ENCODE measurements around the gene PFKP.

PFKP gene

DNA sequence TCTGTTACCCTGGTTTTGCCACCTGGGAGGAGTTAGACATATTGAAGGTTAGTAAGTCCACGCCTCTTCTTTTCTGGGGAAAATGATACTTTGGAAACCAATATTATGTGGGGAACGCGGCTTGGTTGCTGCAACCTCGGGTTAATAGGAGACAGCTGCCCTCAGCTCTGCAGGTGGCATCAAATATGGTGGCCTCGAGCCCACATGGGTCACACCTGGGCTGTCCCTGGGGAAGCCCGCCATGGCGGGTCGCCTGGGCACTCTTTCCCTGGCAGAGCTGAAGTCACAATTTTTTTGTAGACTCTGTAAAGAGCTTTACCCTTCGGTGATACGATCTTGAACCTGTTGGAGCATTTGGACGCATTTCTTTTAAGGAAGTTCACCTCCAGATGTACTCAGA lies 2.5 kb downstream of the PFKP start:
- no peak for DNase-seq (ENCODE audit: low spot score)

DNA sequence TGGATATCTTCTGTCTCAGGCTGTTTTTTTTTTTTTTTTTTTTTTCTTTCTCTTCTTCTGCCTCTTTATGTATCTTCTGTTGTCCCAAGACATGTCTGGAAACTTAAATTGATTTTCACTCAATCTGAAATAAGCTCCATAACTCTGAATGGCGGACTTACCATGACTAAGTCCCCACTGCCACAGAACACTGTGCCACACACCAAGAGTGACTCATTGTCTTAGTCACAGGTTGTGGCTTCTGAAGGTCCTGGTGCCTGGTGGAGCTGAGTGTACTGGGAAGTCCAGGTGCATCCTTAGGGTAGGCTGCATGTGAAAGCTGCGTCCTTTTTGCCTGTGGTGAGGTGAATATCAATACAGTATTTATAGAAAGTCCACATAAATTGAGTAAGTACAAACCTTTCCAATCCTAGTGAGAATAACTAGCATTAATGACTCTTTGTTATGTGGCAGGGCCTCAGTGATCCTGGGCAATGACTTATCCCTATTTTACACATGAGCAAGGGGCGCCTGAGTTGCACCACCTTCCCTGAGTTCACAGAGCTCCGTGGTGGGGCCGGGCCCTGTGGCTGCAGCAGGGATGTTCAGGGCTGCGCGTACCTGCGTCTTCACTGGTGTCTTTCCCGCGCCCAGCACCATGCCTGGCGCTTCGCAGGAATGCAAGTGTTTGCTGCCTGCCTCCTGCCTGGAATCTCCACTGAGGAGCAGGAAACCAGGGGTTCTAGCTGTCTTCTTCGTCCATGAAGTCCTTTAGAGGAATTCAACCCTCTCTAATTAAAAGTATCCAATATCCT lies 4.3 kb downstream of the PFKP start:
- peak; percentile 32 for DNase-seq (ENCODE audit: low spot score)

DNA sequence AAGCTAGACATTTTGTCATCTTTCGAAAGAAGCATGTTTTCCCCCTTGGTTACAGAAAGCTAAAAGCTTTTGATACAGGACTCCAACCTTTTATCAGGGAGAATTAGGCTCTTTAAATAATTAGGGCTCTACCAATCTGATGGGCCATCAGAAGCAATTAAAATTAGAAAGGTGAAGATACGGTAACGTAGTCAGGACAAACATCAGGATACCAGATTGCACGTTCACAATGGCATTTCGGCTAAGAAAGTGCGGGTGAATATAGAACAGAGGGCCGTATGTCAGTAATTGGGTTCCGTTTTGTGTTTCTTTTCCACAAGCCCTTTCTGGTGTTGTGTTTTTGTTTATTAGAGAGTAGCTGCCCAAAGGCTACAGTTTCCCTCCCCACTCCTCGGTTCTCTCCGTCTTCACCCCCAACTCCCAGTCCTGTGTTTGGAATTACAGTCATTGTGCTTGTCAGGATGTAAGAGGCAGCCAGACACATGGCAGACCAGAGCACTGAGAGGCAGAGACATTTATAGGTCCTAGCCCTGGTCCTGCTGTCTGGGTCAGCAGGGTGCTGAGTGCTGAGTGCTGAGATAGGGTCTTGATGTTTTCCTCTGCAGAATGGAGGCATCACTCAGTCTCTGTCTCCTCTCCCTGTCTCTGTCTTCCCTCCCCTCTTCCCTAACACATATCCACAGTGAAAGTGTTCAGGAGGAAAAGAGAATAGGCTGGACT lies 5.5 kb downstream of the PFKP start:
- no peak for DNase-seq (ENCODE audit: low spot score)

DNA sequence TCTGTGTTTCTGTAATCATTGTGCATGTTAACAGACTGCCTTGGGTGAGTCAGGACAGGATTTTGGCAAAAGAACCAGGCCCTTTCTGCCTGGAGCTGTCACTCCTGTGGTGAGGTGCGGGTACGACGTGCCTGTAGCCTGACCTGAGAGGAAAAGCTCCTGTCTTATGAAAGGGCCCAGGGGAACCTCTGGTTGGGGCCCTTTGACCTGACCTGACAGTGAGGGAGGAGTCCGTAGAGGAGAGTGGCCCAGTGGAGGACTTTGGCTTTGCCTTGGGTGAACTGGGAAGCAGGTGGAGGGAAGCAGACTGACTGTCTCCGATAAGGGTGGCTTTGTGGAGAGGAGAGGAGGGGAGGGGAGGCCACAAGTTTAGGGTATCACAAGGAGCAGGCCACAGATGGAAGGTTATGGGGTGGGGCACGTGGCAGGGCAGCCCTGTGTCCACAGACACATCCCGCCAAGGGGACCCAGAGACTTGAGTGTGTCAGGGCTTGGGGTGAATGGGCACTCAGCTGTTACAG lies 6.9 kb downstream of the PFKP start:
- DNase-seq (ENCODE audit: low spot score), result no peak

DNA sequence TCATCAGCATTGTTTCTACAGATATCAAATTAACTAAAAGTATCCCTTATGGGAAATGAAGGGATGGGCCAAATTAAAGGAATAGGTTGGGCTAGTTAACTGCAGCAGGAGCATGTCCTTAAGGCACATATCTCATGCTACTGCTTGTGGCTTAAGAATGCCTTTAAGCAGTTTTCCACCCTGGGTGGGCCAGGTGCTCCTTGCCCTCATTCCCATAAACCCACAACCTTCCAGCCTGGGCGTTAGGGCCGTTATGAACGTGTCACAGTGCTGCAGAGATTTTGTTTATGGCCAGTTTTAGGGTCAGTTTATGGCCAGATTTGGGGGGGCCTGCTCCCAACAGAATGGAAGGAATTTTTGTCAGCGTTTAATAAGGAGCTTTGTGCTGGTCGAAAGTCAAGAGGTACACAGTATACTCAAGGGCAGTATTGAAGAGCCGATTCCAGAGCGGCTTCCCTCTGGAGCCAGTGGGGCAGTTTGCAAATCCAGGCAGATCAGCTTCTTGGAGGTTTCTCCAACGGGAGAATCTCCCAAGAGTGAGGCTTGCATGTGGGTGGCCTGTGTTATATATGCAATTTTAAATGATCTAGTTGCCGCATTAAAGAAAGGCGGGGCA lies 7.7 kb downstream of the PFKP start:
- no peak for DNase-seq (ENCODE audit: low spot score)

DNA sequence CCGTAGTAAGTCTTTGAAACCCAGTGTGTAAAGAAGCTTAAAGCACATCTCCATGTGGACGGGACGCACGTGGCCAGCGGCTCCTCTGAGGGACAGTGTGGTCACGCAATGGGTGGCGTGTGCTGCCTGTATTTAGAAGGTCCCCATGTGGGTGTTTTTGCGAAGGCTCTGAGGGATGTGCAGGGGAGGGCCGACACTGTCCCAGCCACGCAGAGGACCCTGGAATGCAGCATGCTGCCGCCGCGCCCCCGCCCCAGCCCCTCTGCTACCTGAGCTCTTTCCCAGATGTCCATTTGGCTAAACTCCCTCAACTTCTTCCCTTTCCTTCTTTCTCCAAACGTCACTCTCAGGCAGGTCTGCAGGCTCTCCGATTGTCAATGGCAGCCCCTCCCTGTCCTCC lies 8.8 kb downstream of the PFKP start:
- DNase-seq (ENCODE audit: low spot score), result no peak

DNA sequence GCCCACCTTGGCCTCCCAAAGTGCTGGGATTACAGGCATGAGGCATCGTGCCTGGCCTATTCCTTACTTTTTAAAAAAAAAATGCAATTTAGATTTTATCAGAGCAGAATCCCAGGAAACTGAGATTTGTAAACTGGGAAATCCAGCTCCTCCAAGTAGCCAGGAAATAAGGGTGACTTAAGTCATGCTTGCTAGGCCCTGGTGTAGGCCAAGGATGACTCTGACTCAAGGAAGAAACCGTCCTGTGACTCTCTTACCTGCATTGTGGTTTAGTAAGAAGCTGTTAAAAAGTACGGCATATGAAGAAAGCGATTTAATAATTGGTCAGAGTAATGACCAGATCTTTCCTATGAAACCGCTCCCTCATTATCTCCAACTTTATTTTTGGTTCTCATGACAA lies 10.2 kb downstream of the PFKP start:
- DNase-seq (ENCODE audit: low spot score), result no peak

DNA sequence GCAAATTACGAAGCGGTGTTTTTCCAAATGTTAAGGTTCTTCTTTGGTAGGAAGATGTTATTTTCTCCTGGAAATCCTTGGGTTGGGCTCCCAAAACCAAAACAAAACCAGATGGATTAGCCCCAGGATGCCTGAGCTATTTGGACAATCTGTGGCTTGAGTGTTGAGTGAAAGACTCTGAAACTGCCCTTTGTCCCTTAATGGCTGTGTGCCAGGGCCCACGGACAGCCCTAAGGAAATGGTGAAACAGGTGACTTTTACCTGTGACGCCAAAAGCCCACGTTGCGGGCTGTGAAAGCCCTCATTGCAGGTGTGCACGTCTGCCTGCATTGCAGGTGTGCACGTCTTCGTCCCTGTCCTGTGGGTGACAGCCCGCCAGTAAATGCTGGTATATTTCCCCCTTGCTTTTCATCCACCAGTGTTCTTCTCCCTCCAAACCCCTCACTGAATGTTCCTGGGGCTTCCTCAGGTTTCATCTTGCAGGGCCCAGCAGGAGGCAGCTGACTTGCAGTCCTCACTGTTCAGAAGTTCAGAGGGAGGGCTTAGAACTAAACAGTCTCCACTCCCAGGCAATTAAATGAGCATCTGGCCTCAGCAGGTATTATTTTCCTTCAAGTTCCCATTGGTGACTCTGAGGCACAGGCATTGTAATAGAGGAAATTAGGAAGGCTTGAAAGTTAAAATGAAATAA lies 10.7 kb downstream of the PFKP start:
- no peak for DNase-seq (ENCODE audit: low spot score)

DNA sequence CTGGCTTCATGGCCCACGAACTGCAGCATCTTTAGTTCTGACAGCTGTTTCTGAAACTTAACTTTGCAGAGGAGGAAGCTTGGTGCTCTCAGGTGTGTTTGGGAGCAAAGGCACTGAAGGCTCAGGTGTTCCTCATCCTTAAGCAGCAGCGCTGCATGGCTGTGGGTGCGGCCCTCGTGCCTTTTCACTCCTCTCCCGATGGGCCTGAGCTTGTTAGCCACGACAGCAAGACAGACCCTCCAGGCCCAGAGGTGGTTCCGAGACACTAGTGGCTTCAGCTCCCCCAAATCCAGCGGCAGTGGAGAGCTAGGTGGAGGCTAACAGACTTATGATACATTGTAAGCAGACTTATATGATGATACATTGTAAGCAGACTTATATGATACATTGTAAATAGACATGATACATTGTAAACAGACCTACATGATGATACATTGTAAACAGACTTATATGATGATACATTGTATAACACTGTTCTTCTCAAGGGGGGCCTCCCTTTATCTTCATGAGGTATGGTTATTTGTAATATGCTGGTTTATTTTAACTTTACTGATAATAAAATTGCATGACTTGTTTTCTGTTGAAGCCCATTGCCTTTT lies 14.1 kb downstream of the PFKP start:
- DNase-seq (ENCODE audit: low spot score), result no peak

DNA sequence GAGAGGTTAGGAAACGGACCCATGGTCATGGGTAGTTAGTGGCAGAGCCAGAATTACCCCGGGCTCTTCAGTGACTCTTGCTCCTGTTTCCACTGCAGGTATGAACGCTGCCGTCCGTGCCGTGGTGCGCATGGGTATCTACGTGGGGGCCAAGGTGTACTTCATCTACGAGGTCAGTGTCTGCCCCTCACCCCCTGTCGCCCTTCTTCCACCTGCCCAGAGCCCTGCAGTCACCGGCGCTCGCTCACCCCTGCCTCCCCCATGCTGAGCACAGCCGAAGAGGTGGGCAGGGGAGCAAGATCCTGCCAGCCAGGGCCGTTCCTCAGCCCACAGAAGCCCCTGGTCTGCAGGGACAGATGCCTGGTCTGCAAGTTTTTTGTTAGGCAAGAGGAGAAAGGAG lies 14.9 kb downstream of the PFKP start:
- DNase-seq (ENCODE audit: low spot score), result no peak

DNA sequence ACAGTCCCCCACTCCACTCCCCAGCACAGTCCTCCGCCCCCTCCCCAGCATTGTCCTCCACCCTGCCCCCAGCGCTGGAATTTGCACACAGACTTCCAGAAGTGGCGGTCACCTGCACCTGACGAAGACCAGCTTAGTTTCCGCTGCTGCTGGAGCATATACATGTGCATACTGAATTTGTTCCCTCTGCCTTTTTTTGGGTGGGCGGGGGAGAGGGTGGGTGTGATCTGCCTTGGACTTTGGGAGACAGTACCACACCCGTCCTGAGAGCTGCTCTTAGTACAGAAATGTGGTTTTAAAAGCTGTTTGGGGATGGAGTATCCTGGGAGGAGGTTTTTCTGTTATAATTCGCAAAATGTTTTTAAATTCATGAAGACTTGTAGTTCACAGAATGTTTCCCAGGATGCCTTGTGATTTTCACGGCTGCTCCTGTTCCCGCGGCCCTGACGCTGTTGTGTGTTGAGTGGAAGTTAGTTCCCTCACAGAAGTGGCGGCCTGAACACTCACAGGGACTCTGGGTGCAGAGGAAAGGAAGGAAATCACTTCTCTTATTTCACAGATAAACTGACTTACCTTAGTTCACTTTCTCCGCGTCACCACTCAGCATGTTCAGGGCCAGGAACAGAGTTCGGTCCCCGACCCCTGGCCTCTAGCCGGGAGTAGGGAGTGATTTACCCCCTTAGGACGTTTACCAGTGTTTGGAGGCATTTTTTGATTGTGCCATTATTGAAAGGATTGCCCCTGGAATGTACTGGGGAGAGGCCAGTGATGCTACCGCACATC lies 18.6 kb downstream of the PFKP start:
- no peak for DNase-seq (ENCODE audit: low spot score)

DNA sequence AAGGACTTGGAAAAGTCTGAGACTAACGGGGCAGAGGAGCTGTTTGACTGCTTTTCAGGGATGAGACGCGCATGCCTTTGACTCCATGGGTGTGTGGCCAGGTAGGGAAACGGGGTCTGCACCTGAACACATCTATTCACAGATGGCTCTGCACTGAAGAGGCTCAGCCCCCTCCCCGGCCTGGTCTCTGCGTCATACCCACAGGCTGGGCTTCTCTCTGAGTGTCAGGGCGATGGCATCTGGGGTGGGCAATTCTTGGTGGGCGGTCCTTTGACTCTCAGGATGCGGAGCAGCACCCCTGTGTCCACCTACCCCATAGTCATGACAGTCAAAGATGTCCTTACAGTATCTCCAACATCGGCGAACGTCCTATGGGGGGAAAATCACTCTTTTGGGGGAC lies 23.0 kb downstream of the PFKP start:
- no peak for DNase-seq (ENCODE audit: low spot score)

DNA sequence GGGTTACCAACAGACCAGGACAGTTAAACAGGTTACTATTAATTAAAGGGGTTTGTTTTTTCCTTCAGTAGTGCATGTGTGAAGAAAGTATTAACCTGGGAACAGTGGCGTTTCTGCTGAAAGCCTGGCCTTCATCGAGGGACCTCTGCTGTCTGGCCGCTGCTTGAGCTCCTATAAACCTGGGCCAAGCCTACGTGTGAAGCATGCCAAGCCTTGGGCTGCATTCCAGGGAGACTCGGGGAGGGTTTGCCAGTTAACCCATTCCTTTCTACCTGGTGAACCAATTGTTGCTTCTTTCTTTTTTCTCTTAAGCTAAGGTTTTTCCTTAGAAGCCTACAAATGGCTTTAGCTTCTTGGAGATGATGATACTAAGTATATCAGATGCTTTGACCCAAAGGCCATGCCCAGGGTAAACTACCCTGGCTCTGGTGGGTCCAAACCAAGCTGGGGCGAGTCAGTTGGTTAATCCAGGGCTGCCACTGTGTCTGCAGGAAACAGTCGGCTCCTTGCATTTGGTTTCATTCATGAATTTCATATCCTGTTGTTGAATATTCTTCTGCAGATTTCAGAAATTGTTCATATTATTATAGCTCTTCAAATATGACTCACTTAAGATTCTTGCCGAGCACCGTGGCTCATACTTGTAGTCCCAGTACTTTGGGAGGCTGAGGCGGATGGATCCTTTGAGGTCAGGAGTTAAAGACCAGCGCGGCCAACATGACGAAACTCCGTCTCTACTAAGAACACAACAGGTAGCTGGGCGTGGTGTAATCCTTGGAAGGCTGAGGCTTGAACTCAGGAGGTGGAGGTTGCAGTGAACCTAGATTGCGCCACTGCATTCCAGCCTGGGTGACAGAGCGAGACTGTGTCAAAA lies 23.8 kb downstream of the PFKP start:
- DNase-seq (ENCODE audit: low spot score), result no peak

DNA sequence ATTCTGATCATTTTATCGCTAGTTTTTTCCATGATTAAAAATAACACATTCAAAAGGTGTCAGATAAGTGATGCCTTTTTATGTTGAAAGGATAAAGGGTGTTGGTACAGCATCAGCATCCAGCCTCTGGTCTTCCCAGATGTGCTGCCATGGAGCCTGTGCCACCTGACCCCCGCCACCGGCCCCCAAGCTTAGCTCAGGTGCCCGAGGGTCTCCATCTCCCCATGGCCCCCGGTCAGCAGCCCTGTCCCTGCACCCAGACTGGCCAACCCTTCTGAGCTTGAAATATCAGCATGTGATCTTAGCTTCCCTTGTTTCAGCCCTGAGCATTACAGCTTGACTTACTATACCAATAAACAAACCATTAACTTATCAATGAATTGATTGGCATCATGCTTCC lies 24.6 kb downstream of the PFKP start:
- no peak for DNase-seq (ENCODE audit: low spot score)

DNA sequence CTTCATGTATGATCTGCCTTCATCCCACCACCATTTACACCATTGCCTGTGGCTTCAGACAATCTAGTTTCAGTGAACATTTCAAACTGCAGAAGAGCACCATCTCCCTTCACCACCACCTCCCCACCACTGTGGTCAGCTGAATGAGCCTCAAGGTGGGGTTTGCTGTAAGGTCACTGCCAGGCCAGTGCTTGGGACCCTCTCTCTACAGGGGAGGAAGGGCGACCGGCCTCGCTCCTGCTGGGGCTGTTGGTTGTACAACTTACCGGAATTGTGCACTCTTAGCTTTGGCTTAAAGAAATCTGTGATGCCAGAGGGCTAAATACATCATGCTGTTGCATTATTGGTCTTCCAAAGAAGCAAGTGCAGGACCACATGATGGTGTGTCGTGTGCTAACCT lies 26.6 kb downstream of the PFKP start:
- no peak for DNase-seq (ENCODE audit: low spot score)

DNA sequence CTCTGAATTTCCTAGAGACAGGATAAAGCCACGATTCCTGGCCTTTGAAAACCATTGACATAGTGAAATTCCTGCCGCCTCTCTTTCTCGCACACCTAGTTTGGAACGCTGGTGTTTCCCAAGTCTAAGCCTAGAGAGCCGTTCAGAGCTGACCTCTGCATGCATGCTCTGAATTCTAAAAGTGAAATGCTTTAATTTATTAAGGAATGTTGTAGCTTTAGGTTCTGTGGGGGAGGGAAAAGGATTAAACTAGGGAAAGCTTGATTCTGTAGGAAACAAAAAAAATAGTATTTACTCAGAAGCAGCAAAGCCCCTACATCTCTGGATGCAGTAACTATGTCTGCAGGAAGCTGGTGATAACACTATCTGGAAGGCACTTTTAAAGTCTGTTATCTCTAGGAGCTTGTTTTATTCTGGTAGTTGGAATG lies 27.3 kb downstream of the PFKP start:
- DNase-seq (ENCODE audit: low spot score), result no peak

DNA sequence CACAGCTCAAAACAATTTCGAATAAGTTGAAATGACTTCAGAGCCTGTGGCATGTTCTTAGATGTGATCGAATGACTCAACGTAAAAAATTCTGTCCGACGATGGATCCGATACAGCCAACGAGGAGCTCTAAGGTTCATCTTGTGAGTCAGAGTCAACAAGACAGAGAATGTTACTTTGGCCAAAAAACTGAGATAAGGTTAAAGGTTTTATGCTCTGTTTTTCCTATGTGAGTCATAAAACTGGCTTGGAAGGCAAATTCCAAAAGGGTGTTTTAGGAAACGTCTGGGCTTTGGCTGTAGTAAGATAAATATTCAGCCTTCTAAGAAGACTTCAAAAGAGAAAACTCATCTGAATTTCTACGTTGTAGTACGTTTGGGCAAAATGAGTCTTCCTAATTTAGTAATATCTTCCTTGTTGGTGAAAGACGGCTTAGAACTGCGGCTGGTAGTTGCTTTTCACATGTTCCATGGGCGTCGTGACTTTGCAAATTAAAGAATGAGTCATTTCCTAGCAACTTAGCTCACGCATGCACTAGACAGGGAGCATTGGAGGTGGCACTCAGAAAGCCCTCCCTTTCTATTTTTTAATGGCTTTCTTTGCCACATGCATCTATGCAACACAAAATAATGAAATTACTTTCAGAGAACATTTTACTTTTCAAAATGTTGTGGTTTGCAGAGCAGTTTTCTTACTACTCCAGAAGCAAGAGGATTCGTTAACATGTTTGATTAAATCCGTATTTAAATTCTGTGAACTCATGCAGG lies 28.2 kb downstream of the PFKP start:
- DNase-seq (ENCODE audit: low spot score), result peak; percentile 53

DNA sequence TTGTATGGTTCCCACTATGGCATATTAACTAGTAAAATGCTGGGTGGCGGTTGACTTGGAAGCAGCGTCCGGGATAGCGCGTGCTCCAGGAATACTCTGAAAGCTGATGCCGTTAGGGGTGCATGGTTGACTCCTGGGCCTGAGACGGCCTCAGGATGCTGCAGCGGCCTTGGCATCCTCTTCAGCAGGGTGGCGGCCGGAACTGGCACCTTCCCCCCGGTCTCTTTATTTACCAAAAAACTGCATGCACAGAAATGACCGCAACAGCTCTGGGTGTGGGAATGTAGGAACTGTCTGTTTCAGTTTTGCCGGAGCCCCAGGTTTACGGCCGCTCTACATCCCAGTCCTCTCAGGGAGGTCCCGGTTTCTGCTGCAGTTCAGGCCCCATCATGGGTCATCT lies 28.8 kb downstream of the PFKP start:
- no peak for DNase-seq (ENCODE audit: low spot score)

DNA sequence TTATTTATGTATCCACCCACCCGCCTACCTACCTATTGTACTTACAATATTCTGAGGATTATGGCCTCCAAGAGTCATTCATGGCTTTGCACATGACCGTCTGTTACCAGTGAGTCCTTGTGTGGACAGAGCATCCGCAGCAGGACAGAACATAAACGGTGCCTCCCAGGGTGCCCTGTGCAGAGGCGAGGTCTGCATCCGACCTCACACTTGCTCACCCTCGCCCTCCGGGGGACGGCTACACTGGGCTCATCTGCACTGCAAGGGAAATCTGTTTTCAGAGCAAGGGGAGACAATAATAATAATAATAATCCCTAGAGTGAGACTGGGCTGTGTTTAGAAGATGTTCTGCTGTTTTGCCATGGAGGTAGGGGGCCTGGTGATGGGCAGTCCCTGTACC lies 29.8 kb downstream of the PFKP start:
- DNase-seq (ENCODE audit: low spot score), result no peak
